Measurements from ENCODE around the gene PTPRN2.
"Not testable (repeated sequence)": the region's sequence is repeated elsewhere in the genome, so short reads cannot be mapped to it uniquely, and the experiment has no call there.

PTPRN2 gene

DNA sequence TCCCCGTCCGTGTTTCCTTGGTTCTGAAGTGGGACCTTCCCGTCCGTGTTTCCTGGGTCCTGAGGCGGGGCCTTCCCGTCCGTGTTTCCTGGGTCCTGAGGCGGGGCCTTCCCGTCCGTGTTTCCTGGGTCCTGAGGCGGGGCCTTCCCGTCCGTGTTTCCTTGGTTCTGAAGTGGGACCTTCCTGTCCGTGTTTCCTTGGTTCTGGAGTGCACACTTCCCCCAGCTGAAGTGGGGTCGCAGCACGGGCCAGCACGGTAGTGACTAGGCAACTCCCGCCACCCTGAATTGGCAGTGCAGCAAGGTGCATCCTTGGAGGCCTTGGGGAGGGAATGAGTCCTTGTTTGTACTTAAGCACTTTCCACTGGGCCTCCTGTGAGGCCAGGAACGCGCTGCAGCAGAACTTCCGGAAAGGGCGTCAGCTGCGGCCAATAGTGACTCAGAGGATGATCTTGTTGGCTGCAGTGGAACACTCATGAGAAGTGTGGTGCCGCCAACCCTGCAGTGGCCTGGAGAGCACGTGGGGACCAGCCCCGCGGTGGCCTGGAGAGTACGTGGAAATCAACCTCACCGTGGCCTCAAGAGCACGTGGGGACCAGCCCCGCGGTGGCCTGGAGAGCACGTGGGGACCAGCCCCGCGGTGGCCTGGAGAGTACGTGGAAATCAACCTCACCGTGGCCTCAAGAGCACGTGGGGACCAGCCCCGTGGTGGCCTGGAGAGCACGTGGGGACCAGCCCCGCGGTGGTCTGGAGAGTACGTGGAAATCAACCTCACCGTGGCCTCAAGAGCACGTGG is 685.6 kb downstream of the PTPRN2 start:
- not testable (repeated sequence) for DNase-seq

DNA sequence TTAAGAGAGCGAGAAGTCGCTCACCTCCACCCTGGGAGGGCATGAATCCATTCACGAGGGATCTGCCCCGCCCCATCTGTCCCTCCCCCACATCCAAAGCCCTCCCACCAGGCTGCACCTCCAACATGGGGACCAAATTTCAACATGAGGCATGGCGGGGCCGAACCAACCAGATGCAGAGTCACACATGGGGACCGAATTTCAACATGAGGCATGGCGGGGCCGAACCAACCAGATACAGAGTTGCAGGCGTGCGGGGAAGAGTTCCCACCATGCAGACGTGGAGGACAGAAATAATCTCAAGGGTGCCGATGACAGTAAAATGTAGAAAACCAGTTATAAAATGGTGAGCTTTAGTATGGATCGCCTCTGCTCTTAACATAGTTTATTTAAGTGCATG is 686.5 kb downstream of the PTPRN2 start:
- DNase-seq: no peak

DNA sequence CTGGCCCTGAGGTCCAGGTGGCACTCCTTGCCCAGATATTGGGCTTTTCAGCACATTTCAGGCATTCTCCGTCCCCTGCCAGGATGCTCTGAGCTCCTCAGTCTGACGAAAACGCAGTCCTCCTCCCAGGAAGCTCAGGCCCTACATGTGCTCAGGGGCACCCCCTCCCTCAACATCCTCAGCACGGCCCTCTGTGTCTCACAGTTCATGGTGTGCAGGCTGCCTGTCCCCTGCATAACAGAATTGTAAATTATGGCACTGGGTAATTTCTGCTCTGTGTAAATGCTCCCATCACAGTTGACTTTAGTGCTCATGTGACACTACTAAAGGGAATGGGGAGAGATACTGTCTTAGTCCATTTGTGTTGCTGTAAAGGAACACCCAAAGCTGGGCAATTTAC is 687.1 kb downstream of the PTPRN2 start:
- DNase-seq: no peak

DNA sequence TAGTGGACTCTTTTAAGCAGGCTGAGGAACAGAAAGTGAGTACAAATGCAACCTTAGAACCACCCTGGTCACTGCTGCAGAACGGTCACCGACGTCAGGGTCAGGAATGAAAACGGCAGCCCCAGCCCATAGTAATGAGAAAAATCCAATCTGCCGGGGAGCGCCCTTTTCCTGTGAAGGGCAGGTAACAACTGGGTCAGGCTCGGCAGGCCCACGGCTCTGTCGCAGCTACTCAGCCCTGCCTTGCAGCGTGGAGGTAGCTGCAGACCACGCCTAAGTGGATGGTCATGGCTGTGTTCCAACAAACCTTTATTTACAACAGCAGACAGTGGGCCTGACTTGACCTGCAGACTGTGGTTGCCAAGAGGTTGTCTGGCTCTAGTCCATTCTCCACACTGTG is 687.6 kb downstream of the PTPRN2 start:
- DNase-seq: no peak

DNA sequence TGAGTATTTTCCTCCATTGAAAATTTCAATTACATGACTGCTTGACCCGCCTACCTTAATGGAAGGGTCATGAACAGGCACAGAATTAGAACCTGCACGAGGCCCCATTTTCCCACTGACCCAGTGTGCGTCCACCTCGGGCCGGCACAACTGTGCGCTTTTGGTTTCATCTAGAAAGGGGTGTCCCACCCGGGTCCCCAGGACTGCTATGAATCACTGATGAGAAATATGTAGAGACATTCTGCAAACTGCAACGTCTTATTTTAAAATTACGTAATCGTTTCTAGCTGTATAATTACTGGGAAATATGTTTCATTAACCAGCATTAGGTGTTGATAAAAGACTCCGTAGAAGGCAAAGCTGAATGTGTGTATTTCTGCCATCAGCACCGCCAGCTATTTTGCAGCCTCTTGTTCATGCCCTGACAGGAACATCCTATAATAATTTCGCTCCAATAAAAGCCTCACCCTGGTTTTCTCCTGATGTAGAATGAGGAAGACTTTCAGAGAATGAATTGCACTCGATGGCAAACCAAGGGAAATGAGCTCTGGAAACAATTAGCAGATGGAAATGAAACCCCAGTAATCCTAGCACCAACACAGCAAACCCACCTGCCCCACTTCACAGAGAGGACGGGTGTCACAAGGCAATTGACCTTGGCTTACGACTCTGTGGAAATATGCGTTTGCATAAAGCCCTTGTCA is 688.7 kb downstream of the PTPRN2 start:
- no peak for DNase-seq

DNA sequence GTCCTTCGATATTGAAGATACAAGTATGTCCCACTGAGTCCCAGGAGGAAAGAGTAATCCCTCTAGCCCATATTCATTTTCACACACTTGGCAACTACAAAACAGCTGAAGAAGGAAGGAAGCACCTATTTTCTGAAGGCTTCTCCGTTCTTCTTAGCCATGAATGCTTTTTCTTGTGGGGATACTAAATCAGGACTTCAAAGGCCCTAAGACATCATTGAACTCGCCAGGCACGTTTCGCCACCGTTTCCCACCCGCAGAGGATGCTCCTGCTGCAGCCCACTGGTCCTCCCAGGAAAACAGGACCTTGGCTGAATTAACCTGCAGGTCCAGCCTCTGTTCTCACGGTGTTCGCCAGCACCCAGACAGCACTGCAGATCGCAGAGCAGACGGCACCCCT is 689.4 kb downstream of the PTPRN2 start:
- no peak for DNase-seq

DNA sequence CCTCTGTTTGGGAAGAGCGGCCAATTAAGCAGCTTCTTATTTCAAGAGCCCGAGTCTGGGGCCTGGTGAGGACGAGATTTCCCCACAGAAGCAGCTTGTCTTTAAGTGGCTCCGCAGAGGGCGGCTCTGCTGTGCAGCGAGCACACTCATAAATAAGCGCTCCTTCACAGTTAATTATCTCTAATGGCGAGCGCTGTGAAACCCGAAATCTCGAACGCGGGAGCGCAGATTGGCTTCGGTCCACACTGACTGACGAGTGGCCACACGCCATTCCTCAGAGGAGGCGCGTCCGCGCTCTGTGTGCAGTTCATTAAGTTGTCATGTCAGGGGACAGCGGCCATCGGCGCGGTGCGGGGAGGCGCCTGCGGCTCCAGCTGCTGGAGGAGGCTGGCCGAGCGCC is 689.9 kb downstream of the PTPRN2 start:
- no peak for DNase-seq

DNA sequence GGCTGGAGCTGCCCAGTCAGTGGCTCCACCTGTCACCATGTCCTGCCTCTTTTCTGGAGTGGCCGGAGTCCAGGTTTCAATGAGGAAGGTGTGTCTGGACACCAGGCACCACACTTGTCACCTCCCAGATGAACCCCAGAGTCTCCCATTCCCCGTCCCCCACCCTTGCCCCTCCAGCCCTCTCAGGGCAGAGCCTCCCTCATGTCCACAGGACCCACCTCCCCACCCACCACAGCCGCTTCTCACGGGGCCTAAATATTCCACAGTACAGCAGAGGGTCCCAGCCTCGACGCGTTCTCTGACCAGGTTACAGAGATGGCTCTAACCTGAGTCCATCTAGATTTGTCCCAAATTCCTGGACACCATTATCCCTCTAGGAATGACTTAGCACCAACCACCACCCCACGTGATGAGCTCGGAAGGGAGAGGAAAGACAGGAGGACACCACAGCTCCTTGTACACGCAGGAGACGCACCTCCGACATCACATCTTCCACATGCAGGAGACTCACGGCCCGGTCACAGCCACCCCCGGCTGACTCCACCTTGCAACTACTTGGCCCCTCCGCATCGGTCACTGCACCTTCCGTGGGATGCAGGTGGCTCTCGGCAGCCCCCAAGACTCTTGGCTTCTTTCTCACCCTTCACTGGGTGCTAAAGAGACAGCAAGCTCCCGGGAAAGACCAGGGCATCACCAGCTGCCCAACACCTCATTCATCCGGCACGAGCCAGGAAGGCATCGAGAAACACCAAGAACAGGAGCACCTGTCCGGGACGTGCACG is 690.7 kb downstream of the PTPRN2 start:
- DNase-seq: no peak

DNA sequence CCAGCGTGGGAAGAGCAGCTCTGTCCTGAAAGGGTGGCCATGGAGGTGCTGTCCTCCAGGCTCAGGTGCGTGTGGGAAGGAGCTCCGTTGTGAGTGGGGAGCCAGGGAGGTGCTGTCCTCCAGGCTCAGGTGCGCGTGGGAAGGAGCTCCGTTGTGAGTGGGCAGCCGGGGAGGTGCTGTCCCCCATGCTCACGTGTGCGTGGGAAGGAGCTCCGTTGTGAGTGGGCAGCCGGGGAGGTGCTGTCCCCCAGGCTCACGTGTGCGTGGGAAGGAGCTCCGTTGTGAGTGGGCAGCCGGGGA is 691.3 kb downstream of the PTPRN2 start:
- not testable (repeated sequence) for DNase-seq

DNA sequence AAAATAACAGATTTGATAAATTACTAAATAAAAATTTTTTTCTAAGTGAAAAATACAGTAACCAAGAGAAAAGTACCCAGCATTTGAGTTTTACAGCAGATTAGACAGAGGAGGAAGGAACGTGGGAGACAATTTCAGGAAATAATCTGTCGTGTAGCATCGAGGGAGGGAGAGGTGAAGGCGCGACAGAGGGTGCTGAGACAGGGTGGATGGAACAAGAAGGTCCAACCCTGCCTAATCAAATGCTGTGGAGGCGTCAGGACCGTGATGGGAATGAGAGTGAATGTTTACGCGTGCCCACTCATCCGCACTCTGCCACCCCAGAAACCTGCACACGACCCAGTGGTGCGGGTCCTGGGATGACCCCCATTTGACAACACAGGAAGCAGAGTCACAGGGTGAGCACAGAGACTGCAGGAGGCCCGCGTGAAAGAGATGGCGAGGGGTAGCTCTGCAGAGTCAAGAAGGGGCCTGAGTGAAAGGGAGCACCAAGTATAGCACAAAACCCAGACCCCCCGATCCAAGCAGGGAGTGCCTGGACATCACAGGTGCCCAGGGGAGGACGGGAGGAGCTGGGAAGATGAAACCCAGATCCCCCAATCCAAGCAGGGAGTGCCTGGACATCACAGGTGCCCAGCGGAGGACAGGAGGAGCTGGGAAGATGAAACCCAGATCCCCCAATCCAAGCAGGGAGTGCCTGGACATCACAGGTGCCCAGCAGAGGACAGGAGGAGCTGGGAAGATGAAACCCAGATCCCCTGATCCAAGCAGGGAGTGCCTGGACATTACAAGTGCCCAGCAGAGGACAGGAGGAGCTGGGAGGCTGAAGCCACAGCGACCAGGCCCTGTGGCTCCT is 691.9 kb downstream of the PTPRN2 start:
- no peak for DNase-seq

DNA sequence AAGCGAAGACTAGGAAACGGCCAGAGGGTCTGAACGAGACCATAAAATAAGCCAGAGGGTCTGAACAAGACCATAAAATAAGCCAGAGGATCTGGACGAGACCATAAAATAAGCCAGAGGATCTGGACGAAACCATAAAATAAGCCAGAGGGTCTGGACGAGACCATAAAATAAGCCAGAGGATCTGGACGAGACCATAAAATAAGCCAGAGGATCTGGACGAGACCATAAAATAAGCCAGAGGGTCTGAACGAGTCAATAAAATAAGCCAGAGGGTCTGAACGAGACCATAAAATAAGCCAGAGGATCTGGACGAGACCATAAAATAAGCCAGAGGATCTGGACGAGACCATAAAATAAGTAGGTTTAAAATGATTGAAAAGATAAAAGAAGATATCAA is 692.5 kb downstream of the PTPRN2 start:
- not testable (repeated sequence) for DNase-seq

DNA sequence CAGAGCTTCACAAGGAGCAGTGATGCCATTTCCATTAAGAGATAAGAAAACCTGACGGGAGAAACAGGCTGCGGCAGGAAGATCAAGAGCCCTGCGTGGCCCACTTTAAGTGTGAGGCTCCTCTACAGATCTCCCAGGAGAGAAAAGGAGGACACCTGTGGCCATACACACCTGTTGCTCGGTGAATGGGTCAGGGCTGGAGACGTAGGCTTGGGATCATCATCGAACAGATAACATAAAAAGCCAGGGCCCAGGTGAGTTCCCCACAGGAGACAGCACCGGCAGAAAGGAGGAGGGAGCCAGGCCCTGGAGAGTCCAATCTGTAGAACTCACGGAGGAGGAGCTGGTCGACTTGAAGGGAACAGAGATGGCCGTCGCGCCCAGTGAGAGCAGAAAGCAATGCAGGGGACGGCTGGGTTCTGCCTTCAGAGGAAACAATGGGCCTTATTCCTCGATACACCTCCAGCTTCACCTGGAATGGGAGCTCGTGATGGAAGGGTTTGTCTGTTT is 694.0 kb downstream of the PTPRN2 start:
- no peak for DNase-seq

DNA sequence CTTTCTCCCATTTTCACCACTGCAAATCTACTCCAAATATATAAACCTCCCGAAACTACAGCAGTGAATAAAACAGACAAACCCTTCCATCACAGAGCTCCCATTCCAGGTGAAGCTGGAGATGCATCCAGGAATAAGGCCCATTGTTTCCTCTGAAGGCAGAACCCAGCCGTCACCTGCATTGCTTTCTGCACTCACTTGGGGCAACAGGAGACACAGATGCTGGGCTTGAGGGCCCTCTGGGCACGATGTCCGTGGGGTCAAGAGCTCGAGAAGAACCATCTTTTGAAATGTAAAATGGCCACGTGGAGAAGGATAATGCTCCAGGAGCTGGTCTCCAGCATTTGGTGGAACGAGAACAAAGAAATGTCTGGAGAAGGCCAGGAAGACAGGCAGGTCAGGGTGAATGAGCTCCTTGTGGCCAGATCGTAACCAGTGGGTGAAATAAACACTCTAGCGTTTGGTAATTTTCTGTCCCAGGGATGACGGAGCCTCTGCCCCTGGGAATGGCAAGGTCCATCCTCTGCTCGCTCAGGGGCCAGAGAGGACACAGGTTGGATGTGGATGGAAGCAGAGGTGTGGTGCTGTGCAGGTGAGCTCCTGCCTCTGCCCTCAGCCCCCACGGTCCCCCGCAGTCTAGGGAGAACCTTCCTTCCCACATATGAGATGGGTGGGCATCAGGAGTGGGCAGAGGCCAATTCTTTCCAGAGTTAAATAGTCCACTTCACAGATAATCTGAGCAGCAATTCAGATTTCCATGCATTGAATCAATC is 694.7 kb downstream of the PTPRN2 start:
- DNase-seq: no peak

DNA sequence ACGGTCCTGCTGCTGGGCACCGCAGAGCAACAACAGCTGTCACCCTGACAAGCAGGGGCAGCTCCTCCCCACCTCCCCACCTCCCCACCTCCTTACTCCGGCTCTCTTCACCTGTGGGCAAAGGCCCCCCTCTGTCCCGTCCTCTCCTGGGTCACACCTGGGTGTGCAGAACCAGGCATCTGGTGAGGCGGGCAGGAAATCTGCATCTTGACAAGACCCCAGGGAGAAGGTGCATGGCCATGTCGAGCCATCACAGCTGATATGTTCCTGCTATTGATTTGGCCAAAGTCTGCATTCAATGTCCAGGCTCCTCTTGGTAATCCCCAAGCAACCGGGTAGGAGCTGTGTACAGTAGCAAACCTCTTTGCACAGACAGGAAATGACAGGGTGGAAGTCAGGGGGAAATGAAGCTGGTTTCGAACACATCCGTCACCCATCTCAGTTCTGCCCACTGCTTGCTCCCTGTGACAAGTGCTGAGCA is 696.7 kb downstream of the PTPRN2 start:
- DNase-seq: no peak

DNA sequence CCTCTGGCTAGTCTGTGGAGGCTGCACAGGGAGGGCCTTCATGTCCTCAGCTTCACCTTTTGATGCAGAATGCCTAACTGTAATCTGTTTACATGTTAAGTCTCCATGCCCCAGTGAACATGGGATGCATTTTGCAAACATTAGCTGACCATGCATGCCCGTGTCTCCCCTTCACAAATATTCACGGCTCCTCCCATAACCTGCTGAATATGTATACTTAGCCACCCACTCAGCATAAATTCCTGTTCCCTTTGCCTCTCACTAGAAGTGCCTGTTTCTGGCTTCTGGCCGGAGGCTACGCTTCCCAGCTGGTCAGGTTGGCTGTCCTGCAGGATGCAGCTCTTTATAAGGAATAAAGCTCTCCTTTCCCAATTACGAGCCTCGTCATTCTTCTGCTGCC is 698.1 kb downstream of the PTPRN2 start:
- no peak for DNase-seq

DNA sequence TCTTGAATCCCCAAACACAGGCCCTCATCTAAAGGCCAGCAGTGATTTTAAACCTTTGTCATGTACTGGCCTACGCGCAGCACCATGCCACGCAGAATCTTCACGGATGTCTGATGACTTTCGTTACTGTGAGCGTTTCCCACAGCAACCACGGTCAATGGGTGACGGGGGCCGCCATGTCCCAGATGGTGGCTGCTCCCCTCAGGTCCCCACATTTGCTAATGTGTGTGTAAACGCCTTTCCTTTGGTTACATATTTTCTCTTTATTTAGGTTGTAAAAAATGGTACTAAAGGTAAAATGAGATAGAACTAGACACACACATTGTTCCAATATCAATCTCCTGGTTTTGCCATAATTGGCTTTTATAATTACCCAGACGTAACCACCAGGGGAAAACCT is 699.0 kb downstream of the PTPRN2 start:
- DNase-seq: no peak

DNA sequence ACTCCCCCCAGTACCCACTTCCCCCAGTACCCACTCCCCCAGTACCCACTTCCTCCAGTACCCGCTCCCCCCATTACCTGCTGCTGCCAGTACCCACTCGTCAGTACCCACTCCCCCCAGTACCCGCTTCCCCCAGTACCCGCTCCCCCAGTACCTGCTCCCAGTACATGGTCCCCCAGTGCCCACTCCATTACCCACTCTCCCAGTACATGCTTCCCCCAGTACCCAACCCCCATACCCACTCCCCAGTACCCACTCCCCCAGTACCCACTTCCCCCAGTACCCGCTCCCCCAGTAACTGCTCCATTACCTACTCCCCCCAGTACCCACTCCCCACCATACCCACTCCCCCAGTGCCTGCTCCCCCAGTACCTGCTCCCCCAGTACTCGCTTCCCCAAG is 700.2 kb downstream of the PTPRN2 start:
- no peak for DNase-seq

DNA sequence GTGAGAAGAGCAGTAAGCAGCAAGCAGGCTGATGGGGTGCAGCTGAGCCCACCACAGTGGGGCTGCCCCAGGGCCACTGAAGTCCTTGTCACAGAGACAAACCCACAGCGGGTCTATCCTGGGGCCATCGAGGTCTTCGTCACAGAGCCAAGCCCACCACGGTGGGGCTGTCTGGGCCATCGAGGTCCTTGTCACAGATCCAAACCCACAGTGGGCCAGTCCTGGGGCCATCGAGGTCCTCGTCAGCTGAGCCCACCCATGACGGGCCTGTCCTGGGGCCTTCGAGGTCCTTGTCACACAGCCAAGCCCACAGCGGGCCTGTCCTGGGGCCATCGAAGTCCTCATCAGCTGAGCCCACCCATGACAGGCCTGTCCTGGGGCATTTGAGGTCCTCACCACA is 700.9 kb downstream of the PTPRN2 start:
- no peak for DNase-seq

DNA sequence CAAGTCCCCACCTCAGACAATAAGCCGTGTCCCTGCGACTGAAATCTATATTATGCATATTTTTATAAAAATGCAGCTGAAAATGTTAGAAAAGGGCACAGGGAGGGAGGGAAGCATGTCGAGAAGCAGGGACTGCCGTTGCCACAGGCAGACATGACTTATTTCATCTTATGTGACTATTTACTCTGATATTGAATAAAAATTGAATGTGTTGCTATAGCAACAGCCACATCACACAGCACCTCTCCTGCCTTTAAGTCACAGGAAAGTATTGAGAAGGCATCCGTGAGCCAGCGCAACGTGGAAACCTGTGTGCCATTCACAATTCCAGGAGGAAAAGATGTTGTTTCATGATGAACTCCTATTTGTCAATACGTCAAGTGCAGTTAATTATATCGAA is 701.4 kb downstream of the PTPRN2 start:
- no peak for DNase-seq

DNA sequence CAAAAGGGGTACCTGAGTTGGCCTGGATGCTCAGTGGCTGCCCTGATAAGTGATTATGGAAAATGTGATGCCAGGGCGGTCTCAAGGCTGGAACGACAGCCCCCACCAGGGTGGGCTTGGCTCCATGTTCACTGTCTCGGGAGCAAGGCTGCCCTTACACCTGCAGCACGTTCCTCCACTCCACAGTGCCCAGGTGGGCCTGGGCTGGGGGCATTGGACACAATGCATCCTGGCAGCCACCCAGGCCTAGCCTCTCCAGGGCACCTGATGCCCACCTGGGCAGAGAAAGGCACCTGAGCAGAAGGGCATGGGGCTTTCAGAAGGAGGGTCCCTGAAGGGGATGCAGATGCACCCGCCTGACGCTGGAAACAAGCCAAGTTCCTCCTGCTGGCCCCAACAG is 702.5 kb downstream of the PTPRN2 start:
- no peak for DNase-seq

DNA sequence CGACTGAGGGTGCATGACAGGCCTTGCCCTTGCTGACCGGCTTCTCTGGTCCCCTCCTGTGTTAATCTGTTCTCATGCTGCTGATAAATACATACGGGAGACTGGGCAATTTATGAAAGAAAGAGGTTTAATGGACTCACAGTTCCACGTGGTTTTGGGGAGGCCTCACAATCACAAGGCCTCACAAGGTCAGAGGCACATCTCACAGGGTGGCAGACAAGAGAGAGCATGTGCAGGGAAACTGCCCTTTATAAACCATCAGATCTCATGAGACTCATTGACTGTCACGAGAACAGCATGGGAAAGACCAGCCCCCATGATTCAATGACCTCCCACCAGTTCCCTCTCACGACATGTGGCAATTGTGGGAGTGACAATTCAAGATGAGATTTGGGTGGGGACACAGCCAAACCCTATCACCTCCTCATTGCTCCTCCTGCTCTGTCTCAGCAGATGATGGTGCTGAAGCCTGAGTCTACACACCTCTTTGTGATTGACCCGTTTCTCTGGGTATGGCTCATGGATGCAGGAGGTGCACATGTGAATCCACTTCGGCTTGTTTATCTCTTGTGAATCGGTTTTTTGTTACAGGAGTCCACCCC is 703.1 kb downstream of the PTPRN2 start:
- DNase-seq: no peak

Measured in fibroblast of upper back skin (primary cell).